Fibroblast of mammary gland (primary cell): ENCODE data around the gene STK38.

Source experiments
- DNase-seq: peaks from one replicate; pipeline ENCODE4 v3.0.0-alpha.2; 2010; ENCODE audit warnings: low read depth
- H3K4me3 ChIP-seq: 2 replicates; pipeline ENCODE4 v1.5.1; 2011; ENCODE audit warnings: low read depth, mild to moderate bottlenecking, low read length, moderate library complexity; ENCODE audit not compliant: control insufficient read depth
- TF ChIP-seq, protein P1 (sequence below): conservative IDR thresholded peaks from 2 replicates; pipeline ENCODE4 v1.5.1; 2011; ENCODE audit warnings: low read depth, low read length, inconsistent platforms; ENCODE audit not compliant: control insufficient read depth, insufficient read depth

The STK38 gene

DNA sequence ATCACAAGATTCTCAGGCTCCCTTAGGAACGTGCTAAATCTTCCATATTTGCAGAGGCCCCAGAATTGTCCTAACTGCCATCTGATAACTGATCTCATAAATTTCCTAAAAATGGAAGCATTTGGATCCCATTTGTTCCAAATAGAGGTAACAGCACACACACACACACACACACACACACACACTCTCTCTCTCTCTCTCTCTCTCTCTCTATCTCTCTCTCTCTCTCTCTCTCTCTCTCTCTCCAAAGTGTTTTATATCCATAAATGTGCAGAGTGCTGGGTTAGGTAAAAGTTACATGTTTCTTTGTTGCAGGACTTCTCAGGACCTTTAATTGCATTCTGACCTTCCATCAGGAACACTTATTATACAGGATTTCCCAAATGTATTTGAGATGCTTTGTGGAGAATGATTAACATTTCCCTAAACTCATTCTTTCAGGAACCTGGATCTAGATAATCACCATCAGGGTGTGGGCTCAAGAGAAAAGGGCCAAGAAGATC, 8.5 kb upstream of the STK38 start:
- DNase-seq: no peak
- H3K4me3 ChIP-seq: no peak overlapping the region
- TF ChIP-seq, protein P1, sequence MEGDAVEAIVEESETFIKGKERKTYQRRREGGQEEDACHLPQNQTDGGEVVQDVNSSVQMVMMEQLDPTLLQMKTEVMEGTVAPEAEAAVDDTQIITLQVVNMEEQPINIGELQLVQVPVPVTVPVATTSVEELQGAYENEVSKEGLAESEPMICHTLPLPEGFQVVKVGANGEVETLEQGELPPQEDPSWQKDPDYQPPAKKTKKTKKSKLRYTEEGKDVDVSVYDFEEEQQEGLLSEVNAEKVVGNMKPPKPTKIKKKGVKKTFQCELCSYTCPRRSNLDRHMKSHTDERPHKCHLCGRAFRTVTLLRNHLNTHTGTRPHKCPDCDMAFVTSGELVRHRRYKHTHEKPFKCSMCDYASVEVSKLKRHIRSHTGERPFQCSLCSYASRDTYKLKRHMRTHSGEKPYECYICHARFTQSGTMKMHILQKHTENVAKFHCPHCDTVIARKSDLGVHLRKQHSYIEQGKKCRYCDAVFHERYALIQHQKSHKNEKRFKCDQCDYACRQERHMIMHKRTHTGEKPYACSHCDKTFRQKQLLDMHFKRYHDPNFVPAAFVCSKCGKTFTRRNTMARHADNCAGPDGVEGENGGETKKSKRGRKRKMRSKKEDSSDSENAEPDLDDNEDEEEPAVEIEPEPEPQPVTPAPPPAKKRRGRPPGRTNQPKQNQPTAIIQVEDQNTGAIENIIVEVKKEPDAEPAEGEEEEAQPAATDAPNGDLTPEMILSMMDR: no peak

DNA sequence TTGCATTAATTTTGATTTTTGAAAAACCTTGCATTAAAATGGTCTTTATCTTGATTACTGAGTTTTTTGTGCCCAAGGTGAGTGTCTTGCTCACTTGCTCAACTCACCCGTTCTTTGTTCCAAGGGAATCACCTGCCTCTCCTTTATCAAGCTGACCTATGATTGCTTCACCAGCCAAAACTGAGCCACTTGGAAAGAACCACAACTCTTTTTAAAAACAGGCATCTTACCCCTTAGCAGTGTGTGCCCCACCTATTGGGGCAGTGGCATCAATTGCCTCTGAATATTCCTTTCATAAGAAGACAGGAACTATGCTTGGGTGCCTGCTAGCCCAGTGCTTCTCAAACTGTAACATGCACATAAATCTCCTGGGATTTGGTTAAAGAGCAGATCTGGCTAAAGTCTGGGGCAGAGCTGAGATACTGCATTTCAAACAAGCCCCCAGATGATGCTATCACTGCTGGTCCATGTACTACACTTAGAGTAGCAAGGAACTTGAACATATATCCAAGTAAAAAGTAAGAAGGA, 3.3 kb upstream of the STK38 start:
- TF ChIP-seq, protein P1: no peak
- no peak for DNase-seq
- H3K4me3 ChIP-seq: no peak overlapping the region

DNA sequence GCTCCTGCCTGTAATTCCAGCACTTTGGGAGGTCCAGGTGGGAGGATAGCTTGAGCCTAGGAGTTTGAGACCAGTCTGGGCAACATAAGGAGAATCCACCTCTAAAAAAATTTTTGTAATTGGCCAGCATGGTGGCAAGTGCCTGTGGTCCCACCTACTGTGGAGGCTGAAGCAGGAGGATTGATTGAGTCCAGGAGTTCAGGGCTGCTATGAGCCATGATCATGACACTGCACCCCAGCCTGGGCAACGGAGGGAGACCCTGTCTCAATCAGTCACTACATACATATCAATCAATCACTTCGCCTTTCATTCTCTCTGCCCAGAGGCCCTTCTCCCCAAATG, 1.1 kb upstream of the STK38 start:
- DNase-seq: no peak
- H3K4me3 ChIP-seq: no peak overlapping the region
- TF ChIP-seq, protein P1: no peak

DNA sequence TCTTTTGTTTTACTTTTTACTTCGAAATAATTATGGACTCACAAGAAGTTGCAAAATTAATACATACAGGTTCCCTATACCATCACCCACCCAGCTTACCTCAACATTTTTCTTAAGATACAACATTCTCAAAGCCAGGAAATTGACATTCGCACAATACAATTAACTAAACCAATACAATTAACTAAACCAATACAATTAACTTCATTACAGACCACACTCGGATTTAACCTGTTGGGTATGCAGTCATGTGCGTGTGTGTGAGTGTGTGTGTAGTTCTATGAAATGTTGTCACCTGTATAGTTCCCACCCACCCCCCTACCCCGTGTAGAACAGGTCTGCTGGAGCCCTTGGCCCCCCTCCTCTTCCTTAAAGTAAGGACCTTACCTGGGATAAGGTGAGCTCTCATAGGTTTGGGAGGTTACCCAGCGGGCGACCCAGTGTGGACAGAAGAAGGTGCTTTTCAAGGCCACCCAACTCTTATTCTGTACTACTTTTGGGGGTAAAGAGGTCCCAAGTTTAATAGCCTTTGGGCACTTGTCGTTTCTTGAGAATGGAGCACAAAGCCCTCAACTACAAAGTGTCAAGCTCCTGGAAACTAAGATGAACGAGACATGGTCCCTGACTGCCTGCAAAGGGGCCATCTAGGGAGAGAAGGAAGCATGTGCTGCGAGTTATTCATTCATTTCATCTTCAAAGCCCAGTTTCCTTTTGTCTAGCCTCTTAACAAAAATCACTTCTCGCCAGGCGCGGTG, 544 bp upstream of the STK38 start:
- peak overlapping the region; percentile 9 for H3K4me3 ChIP-seq
- DNase-seq: no peak

GRCh38 chr6:36546308-36546919, 865 bp downstream of the STK38 start:
- peak overlapping the region; percentile 84 for H3K4me3 ChIP-seq
- peak; percentile 21 for DNase-seq
- TF ChIP-seq, protein P1: no peak

More for the DNA sequence above, 544 bp upstream of the STK38 start:
- TF ChIP-seq, protein P1: no peak

- DNase-seq: no peak
- TF ChIP-seq, protein P1: no peak
- peak overlapping the region; percentile 84 for H3K4me3 ChIP-seq
These were observed 1.4 kb downstream of the STK38 start for GRCh38 chr6:36545767-36546307.
